Testis (tissue), 3 donors: Measurements from ENCODE around the gene FOXC1. TPM values are rescaled to one million over a fixed set of nuclear protein-coding genes. Genes with fewer than 3 reads are reported as not detected.

Source experiments
- DNase-seq: peaks from one replicate; pipeline ENCODE4 v3.0.0-alpha.2; 2019
- H3K27ac ChIP-seq, 2 donors: fragments of 200-600 bp; sonication (generic); one replicate each; pipeline ENCODE4 v1.5.1; 2019
- H3K27me3 ChIP-seq: fragments of 200-600 bp; sonication (generic); one replicate; pipeline ENCODE4 v1.5.1; 2019
- H3K36me3 ChIP-seq: fragments of 200-600 bp; sonication (generic); one replicate; pipeline ENCODE4 v1.5.1; 2017; ENCODE audit warnings: low read depth; ENCODE audit errors: missing control alignments
- H3K4me1 ChIP-seq: fragments of 200-600 bp; sonication (generic); one replicate; pipeline ENCODE4 v1.5.1; 2019
- H3K4me3 ChIP-seq, 2 donors: fragments of 200-600 bp; sonication (generic); one replicate each; pipeline ENCODE4 v1.5.1; 2017 to 2019
- H3K9me3 ChIP-seq: fragments of 200-600 bp; sonication (generic); one replicate; pipeline ENCODE4 v1.5.1; 2017
- POLR2A ChIP-seq: fragments of 450-650 bp; IDR thresholded peaks from one replicate; pipeline ENCODE4 v1.6.1; 2017; ENCODE audit warnings: antibody characterized with exemption, mild to moderate bottlenecking, moderate library complexity
- WGBS, 2 donors: methylation state at CpG; one replicate each; pipeline ENCODE4 v1.1.5; 2018; 5-methylcytosine and 5-hydroxymethylcytosine counted together
- intact Hi-C: fragments of 100-400 bp; cut with DNase I; formaldehyde crosslinking; loops from one replicate; pipeline ENCODE4 v1.15.1; 2023; ENCODE audit warnings: low total_unique reads
- polyA plus RNA-seq: library from polyadenylated mRNA; stranded (reverse); fragments of 350-450 nt; fragmentation: Illumina TruSeq; extraction: RNeasy Lipid Tissue Mini Kit (QIAGEN cat#74804); gene quantifications from one replicate; pipeline ENCODE4 v1.2.3, GENCODE V29; 2014; ENCODE audit warnings: low read depth, low replicate concordance; ENCODE audit not compliant: insufficient read depth
- total RNA-seq, 2 donors: library from RNA; depleted of rRNA; stranded (reverse); fragments of >200 nt; gene quantifications; one replicate each; pipeline ENCODE4 v1.2.3, GENCODE V29; 2016
- TF ChIP-seq, protein P1 (sequence below), 3 experiments: fragments of 450-650 bp in 2 of 3; fragments of 200-600 bp in 1 of 3; sonication (generic) in 1 of 3; IDR thresholded peaks; one replicate each; pipeline ENCODE4 v1.5.1; 2016 to 2019; ENCODE audit warnings: antibody characterized with exemption in 3 of 3, mild to moderate bottlenecking in 2 of 3, moderate library complexity in 1 of 3

Gene FOXC1
- total and polyA plus RNA-seq, 3 donors from 2014 or later: 4.7 to 10.6 (median 9.4) TPM

DNA sequence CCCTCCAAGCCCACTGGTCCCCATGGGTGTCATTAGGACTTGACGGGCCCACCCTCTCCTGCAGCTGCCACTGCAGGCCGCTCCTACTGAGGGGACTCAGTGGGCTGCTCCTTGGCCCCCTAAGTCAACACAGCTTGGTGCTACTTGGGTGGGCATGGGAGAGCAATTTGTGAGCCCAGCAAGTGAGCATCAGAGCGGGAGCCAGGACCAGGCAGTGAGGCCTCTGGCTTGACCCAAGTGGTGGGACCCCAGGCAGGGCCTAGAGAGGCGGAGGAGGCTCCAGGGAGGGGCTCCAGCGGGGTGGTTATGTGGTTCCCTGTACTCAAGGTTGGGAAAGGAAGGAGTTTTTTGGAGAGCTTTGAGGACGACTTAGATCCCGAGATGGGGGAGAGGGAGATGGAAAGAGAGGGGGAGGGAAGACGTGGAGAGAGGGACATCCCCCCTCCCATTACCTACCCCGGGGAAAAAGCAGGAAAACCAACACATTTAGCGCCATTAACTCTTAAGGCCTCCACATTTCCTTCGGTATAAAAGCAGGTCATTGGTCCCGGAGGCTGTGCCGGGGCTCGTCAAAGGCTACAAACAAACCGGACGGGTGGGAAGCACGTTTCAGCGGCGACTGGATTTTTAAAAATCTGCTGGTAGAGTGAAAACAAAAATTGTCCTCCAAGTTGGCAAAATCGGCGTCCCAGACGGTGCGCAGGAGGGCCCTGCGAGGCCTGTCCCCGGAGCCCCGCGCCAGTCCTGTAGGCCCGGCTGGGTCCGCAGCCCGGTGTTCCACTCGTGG, 8.8 kb downstream of the FOXC1 start:
- no peak for TF ChIP-seq POLR2A
- TF ChIP-seq, protein P1, sequence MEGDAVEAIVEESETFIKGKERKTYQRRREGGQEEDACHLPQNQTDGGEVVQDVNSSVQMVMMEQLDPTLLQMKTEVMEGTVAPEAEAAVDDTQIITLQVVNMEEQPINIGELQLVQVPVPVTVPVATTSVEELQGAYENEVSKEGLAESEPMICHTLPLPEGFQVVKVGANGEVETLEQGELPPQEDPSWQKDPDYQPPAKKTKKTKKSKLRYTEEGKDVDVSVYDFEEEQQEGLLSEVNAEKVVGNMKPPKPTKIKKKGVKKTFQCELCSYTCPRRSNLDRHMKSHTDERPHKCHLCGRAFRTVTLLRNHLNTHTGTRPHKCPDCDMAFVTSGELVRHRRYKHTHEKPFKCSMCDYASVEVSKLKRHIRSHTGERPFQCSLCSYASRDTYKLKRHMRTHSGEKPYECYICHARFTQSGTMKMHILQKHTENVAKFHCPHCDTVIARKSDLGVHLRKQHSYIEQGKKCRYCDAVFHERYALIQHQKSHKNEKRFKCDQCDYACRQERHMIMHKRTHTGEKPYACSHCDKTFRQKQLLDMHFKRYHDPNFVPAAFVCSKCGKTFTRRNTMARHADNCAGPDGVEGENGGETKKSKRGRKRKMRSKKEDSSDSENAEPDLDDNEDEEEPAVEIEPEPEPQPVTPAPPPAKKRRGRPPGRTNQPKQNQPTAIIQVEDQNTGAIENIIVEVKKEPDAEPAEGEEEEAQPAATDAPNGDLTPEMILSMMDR (IDR thresholded peaks at IDR 0.05): no peak
- WGBS, 2 donors: 40 to 59% methylated on average over 21 to 31 of the region's 31 CpGs
- no peaks in the 10 kb centered on the region for H3K36me3 ChIP-seq
- H3K27me3 ChIP-seq: no peaks in the 10 kb centered on the region
- intact Hi-C loops: no loop called here
- no peaks in the 10 kb centered on the region for H3K9me3 ChIP-seq
- no peak overlapping the region for H3K27ac ChIP-seq
- H3K4me1 ChIP-seq: no peaks in the 10 kb centered on the region
- H3K4me3 ChIP-seq: peak overlapping the region in 1 of 2 donors; percentile 52
- no peak for DNase-seq

DNA sequence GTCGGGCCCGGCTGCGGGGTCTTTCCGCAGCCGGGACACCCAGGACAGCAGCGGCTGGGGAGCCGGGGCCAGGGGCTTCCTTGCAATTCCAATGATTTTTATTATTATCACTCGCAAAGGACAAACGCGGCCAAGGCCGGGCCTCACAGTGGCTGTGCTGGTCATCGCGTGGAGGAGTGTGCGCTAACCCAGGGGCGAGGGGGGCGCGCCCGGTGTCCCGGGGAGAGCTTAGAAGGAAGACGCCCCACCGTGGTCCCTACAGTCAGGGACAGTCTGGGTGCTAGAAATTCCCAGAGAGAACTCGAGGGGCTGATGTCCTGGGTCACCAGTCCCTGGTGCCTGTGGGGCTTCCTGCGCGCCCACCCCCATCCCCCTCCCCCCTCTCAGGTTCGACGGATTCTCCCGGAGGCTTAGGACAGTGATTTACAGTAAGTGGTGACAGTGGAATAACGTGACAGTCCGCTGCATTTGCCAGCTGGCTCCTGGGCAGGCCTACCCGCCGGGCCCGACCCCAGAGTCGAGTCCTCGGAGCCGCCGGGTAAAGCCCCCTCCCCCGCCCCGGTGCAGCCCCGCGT, 9.5 kb downstream of the FOXC1 start:
- Histone ChIP-seq H3K4me3 (peak overlapping the region; percentile 43 to 52), H3K9me3 (no peaks in the 10 kb centered on the region), H3K27ac (peak overlapping the region in 1 of 2 donors; percentile 71), H3K27me3 (no peaks in the 10 kb centered on the region), H3K4me1 (no peaks in the 10 kb centered on the region), H3K36me3 (no peaks in the 10 kb centered on the region)
- WGBS, 2 donors: 39 to 60% methylated on average over 12 to 40 of the region's 40 CpGs
- intact Hi-C loops: no loop called here
- no peak for DNase-seq
- TF ChIP-seq, protein P1 (IDR thresholded peaks at IDR 0.05): no peak
- TF ChIP-seq POLR2A: no peak

DNA sequence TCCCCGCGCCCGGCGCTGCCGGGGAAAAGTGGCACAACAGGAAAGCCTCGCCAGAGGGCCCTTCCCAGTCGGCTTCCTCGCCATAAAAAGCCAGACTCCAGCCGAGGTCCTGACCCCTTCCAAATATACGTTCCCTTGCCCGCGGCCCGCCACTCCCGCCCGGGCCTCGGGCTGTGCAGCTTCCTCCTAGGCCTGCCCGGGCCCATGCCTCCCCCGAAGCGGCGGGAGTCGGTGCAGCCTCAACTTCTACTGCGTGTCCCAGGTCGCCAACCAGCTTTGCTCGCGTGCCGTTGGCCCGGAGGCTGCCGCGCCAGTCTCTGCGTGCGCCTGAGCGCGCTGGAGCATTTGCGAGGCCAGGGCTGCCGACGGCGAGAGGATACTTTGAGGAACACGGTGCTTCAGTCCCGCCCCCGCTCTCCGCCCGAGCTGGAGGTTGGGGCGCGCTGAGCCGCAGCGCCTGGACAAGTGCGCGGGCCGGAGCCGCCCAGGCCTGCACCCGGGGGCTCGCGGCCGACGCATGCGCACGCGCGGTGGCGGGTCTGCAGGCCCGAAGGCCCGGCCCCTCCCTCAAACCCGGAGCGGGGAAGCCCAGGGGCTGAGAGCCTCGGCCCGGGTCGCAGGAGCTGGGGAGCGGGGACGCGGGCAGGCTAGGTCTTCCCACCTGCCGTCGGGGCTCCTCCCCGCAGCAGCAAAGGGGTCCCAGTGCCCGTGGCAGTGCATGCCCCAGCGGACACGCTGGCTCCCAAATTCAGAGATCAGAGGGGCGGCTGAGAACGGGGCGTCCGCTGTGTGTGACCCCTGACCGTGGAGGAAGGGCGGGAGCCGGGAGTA, 10.2 kb downstream of the FOXC1 start:
- Histone ChIP-seq H3K36me3 (no peaks in the 10 kb centered on the region), H3K27ac (peak overlapping the region in 1 of 2 donors; percentile 71), H3K4me3 (peak overlapping the region; percentile 43 to 52), H3K4me1 (no peaks in the 10 kb centered on the region), H3K27me3 (no peaks in the 10 kb centered on the region), H3K9me3 (no peaks in the 10 kb centered on the region)
- 44 to 58% methylated on average over 23 to 64 of the region's 83 CpGs for WGBS, 2 donors
- intact Hi-C loops: no loop called here
- peak; percentile 60 for DNase-seq
- TF ChIP-seq, protein P1 (IDR thresholded peaks at IDR 0.05): no peak
- TF ChIP-seq POLR2A: no peak

DNA sequence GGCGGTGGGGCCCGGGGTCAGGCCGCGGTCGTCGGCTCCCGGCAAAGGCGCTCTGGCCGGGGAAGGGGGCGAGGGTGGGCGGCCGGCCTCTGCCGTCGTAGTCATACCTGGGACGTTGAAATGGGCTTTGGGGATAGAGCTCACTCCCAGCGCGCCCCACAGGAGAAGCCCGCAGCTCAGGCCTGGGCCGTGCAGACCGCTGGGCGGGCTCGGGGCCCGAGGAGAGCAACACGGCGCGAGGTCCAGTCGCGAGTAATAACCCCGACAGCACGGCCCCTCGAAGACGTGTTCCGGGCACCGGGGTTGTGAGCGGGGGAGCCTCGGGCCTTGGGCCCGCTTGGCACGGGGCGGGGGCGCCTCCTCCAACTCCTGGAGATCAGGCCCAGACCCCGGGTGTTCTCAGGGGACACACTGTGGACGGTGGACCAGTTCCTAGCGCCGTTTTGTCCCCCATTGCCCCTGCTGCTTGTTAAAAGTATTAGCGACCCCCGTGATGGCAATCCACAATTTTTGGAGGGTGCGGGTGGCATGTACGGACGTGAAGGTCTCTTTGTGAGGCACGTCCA, 10.9 kb downstream of the FOXC1 start:
- no peaks in the 10 kb centered on the region for H3K36me3 ChIP-seq
- TF ChIP-seq, protein P1 (IDR thresholded peaks at IDR 0.05): no peak
- no peak for TF ChIP-seq POLR2A
- intact Hi-C loops: no loop called here
- no peak for DNase-seq
- no peaks in the 10 kb centered on the region for H3K27me3 ChIP-seq
- WGBS, 2 donors: 55 to 67% methylated on average over 19 to 50 of the region's 50 CpGs
- no peak overlapping the region for H3K27ac ChIP-seq
- H3K4me3 ChIP-seq: peak overlapping the region; percentile 43 to 52
- H3K4me1 ChIP-seq: peaks cover 3% of the 10 kb centered on the region
- H3K9me3 ChIP-seq: no peaks in the 10 kb centered on the region
